Thyroid gland (tissue), 4 donors: ENCODE results near the gene EPHB3.

Experiments
- POLR2A ChIP-seq, 2 donors: fragments of 450-650 bp; IDR thresholded peaks; one replicate each; pipeline ENCODE4 v1.6.1; 2017; ENCODE audit warnings: antibody characterized with exemption in 2 of 2, mild to moderate bottlenecking in 2 of 2, moderate library complexity in 1 of 2
- TF ChIP-seq, protein P1 (sequence below), 6 experiments: fragments of 200-600 bp in 3 of 6; fragments of 450-650 bp in 3 of 6; sonication (generic) in 3 of 6; IDR thresholded peaks; one replicate each; pipeline ENCODE4 v1.5.1; 2016 to 2019; ENCODE audit warnings: antibody characterized with exemption in 6 of 6, mild to moderate bottlenecking in 2 of 6, inconsistent platforms in 1 of 6, moderate library complexity in 1 of 6

DNA sequence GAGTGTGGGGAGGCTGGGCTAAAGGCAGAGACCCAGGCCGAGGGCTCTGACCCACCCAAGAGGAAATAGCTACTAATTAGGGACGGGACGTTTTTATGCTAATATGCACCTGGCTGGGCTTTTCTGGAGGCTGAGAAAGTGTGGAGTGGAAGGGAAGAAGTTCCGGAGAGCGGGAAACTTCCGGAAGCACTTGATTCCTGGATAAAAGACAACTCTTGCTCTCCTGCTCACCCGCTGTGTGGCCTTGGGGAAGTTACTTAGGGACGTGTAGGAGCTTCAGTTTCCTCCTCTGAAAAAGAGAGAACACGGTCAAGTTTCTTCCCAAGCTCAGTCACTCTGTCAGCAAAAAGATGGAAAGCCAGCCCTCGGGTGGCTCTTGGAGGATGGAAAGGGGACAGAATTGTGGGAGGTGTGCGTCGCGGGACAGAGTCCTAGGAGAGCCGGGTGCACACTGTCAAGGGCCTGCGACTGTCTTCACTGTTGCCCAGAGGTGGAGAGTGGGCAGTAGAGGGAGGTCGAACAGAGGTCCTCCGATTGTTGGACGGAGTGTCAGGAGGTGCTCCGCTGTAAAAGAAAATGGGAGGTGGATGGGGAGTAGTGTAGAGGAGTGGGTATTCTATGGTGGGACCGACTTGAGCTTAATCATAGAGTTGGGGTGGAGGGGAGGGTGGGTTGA, 43.2 kb downstream of the EPHB3 start:
- TF ChIP-seq, protein P1, sequence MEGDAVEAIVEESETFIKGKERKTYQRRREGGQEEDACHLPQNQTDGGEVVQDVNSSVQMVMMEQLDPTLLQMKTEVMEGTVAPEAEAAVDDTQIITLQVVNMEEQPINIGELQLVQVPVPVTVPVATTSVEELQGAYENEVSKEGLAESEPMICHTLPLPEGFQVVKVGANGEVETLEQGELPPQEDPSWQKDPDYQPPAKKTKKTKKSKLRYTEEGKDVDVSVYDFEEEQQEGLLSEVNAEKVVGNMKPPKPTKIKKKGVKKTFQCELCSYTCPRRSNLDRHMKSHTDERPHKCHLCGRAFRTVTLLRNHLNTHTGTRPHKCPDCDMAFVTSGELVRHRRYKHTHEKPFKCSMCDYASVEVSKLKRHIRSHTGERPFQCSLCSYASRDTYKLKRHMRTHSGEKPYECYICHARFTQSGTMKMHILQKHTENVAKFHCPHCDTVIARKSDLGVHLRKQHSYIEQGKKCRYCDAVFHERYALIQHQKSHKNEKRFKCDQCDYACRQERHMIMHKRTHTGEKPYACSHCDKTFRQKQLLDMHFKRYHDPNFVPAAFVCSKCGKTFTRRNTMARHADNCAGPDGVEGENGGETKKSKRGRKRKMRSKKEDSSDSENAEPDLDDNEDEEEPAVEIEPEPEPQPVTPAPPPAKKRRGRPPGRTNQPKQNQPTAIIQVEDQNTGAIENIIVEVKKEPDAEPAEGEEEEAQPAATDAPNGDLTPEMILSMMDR (IDR thresholded peaks at IDR 0.05): no peak
- no peak for TF ChIP-seq POLR2A (IDR thresholded peaks at IDR 0.05)
